Kidney (tissue), 14 donors: ENCODE data around the gene RTP1. TPM values are rescaled to one million over a fixed set of nuclear protein-coding genes. Genes with fewer than 3 reads are reported as not detected.

Experiments used
- DNase-seq, 5 donors: peaks; one replicate each; pipeline ENCODE4 v3.0.0-alpha.2; 2013 to 2020
- FAIRE-seq: peaks from 2 replicates; lab custom pipeline; 2012; peaks lifted over from hg19 to GRCh38; lab: Jason Lieb, UNC
- H3K27ac ChIP-seq, 2 donors: one replicate each; pipeline ENCODE4 v1.7.0; 2013; ENCODE audit warnings: low read depth in 2 of 2, low read length in 2 of 2, inconsistent platforms in 1 of 2
- H3K27me3 ChIP-seq: one replicate; pipeline ENCODE4 v1.7.1; 2013; ENCODE audit warnings: low read length, inconsistent platforms; ENCODE audit not compliant: control insufficient read depth, insufficient read depth
- H3K36me3 ChIP-seq, 3 donors: one replicate each; pipeline versions ENCODE4 v1.7.0 to v1.7.1; 2013; ENCODE audit warnings: low read length in 3 of 3, control low read depth in 1 of 3, inconsistent platforms in 1 of 3; ENCODE audit not compliant: insufficient read depth in 3 of 3, control insufficient read depth in 2 of 3
- H3K4me1 ChIP-seq, 3 donors: one replicate each; pipeline versions ENCODE4 v1.7.0 to v1.7.1; 2013; ENCODE audit warnings: low read length in 3 of 3, inconsistent platforms in 1 of 3, low read depth in 1 of 3; ENCODE audit not compliant: control insufficient read depth in 2 of 3, insufficient read depth in 2 of 3
- H3K4me3 ChIP-seq, 3 donors: one replicate each; pipeline versions ENCODE4 v1.7.0 to v1.8.1; 2013; ENCODE audit warnings: low read length in 3 of 3, control low read depth in 1 of 3, inconsistent platforms in 1 of 3
- H3K9ac ChIP-seq, 3 donors: one replicate each; pipeline versions ENCODE4 v1.7.0 to v1.7.1; 2013; ENCODE audit warnings: low read length in 3 of 3, control low read depth in 1 of 3, inconsistent platforms in 1 of 3
- H3K9me3 ChIP-seq, 3 donors: one replicate each; pipeline versions ENCODE4 v1.7.0 to v1.7.1; 2013; ENCODE audit warnings: low read length in 3 of 3, control low read depth in 1 of 3, inconsistent platforms in 1 of 3; ENCODE audit not compliant: control insufficient read depth in 2 of 3, insufficient read depth in 1 of 3
- CTCF ChIP-seq: IDR thresholded peaks from 3 replicates; pipeline ENCODE4 v1.5.1; 2012; ENCODE audit warnings: mild to moderate bottlenecking, moderate library complexity, borderline replicate concordance; ENCODE audit not compliant: insufficient read depth; ENCODE audit errors: extremely low read depth
- intact Hi-C: fragments of 100-400 bp; cut with DNase I; formaldehyde crosslinking; loops from one replicate; pipeline ENCODE4 v1.11.1; 2022
- polyA plus RNA-seq: library from polyadenylated mRNA; stranded (reverse); fragments of 350-450 nt; fragmentation: Illumina TruSeq; extraction: RNeasy Lipid Tissue Mini Kit (QIAGEN cat#74804); gene quantifications from one replicate; pipeline ENCODE4 v1.2.3, GENCODE V29; 2014; ENCODE audit warnings: low read depth, low replicate concordance; ENCODE audit not compliant: insufficient read depth
- total RNA-seq: library from RNA; stranded (reverse); fragmentation: NEBNext Ultra II Directional; extraction: Animal tissue kit (Norgen Biotek cat#: 25700); gene quantifications from one replicate; pipeline ENCODE4 v1.2.1, GENCODE V29; 2021
- donor health status: control.
- donor health status: control.
- donor health status: control.
- donor health status: control.
- donor health status: control.
- donor health status: DM: yes; HTN: yes; CAD: no.
- donor health status: Normal renal cell carcinoma (clear cell type).

The RTP1 gene
- total and polyA plus RNA-seq, 2 donors from 2014 or later = not detected

GRCh38 chr3:187183903-187184302, 13.4 kb upstream of the RTP1 start:
- intact Hi-C loops = no loop called here
- FAIRE-seq = no peak
- no peaks in the 10 kb centered on the region for H3K4me1 ChIP-seq
- H3K27me3 ChIP-seq = no peaks in the 10 kb centered on the region
- H3K36me3 ChIP-seq = no peaks in the 10 kb centered on the region
- no peak overlapping the region for H3K27ac ChIP-seq
- DNase-seq = no peak
- TF ChIP-seq CTCF = no peak
- H3K9ac ChIP-seq = no peak overlapping the region
- no peak overlapping the region for H3K4me3 ChIP-seq
- H3K9me3 ChIP-seq = no peaks in the 10 kb centered on the region

GRCh38 chr3:187185759-187186158, 11.5 kb upstream of the RTP1 start:
- FAIRE-seq = no peak
- intact Hi-C loops = no loop called here
- H3K27ac ChIP-seq = no peak overlapping the region

GRCh38 chr3:187186375-187186774, 10.9 kb upstream of the RTP1 start:
- H3K27me3 ChIP-seq = no peaks in the 10 kb centered on the region
- H3K4me1 ChIP-seq = no peaks in the 10 kb centered on the region
- H3K4me3 ChIP-seq = no peak overlapping the region
- no peaks in the 10 kb centered on the region for H3K9me3 ChIP-seq
- no peak for FAIRE-seq
- H3K36me3 ChIP-seq = no peaks in the 10 kb centered on the region
- intact Hi-C loops = no loop called here
- no peak overlapping the region for H3K27ac ChIP-seq
- no peak for TF ChIP-seq CTCF
- H3K9ac ChIP-seq = no peak overlapping the region
- no peak for DNase-seq

More at GRCh38 chr3:187185759-187186158, 11.5 kb upstream of the RTP1 start:
- no peaks in the 10 kb centered on the region for H3K4me1 ChIP-seq
- no peak overlapping the region for H3K9ac ChIP-seq
- H3K36me3 ChIP-seq = no peaks in the 10 kb centered on the region
- DNase-seq = no peak
- H3K9me3 ChIP-seq = no peaks in the 10 kb centered on the region
- H3K27me3 ChIP-seq = no peaks in the 10 kb centered on the region
- no peak for TF ChIP-seq CTCF
- H3K4me3 ChIP-seq = no peak overlapping the region

GRCh38 chr3:187186801-187187421, 10.4 kb upstream of the RTP1 start:
- Histone ChIP-seq H3K36me3 (no peaks in the 10 kb centered on the region), H3K9me3 (no peaks in the 10 kb centered on the region), H3K9ac (no peak overlapping the region), H3K27ac (peak overlapping the region in 1 of 2 donors; percentile 21), H3K4me1 (no peaks in the 10 kb centered on the region), H3K4me3 (no peak overlapping the region), H3K27me3 (no peaks in the 10 kb centered on the region)
- TF ChIP-seq CTCF = no peak
- DNase-seq (peak in 1 of 5 donors; percentile 77), FAIRE-seq (no peak)
- intact Hi-C loops = no loop called here
